HTR-8/SVneo (cell line): ENCODE results near the gene CHIA.
"Not testable (repeated sequence)": the region's sequence is repeated elsewhere in the genome, so short reads cannot be mapped to it uniquely, and the experiment has no call there.

ENCODE experiments used
- DNase-seq: peaks from one replicate; pipeline ENCODE4 v3.0.0; 2011; ENCODE audit warnings: low spot score, mixed read lengths; ENCODE audit not compliant: insufficient read length
- FAIRE-seq: peaks from 2 replicates; lab custom pipeline; 2011; peaks lifted over from hg19 to GRCh38; lab: Jason Lieb, UNC

Gene CHIA

DNA sequence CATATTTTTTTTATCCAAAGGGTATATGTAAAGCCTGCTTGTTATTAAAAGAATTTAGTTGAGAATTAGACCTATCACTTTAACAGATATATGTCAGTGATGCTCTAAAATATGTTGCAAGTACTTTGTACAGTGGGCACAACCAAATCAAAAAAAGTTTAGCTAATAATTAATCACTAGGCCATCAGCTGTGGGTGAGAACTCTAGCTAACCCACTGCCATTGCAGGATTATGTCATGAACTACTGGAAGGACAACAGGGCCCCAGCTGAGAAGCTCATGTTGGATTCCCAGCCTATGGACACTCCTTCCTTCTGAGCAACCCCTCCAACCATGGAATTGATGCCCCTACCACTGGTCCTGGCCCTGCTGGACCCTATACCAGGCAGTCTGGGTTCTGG, 6.8 kb upstream of the CHIA start:
- no peak for DNase-seq
- no peak for FAIRE-seq

DNA sequence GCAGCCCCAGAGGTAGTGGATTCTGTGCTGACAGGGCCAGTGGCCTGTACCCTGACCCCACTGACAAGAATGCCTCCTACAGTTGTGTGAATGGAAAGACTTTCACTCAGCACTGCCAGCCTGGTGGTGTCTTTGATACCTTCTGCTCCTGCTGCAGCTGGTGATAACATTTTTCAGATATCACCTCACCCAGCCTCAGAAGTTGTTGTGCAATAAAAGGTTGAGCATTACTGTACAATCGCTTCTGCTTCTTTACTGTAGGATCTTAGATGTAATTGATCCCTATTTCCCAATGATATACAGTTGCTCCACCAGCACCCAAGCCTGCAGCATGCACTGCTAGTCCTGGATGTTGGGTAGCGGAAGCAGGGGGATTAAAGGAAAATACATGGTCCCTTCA, 4.8 kb upstream of the CHIA start:
- DNase-seq, result no peak
- FAIRE-seq, result no peak

DNA sequence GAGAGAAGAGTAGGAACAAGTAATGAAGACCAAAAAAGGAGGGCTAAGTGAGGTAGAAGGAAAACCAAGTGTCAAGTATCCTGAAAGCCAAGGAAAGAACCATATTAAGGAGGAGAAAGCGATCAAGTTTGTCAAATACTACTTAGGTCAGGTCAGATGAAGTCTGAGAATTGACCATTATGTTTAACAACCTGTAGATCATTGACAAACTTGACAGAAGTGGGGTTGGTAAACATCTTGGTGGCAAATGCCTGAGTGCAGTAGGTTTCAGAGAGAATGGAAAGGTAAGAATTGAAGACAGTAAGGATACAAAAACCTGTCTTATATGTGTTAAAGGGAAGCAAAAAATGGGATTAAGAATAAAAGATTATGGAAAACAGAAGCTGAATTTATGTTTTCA, 3.7 kb upstream of the CHIA start:
- FAIRE-seq (no peak), DNase-seq (no peak)

- FAIRE-seq, result no peak
These were observed 1.3 kb upstream of the CHIA start for GRCh38 chr1:111289371-111289770.

GRCh38 chr1:111290104-111290503, 547 bp upstream of the CHIA start:
- FAIRE-seq (no peak), DNase-seq (no peak)

More at GRCh38 chr1:111289371-111289770, 1.3 kb upstream of the CHIA start:
- no peak for DNase-seq

DNA sequence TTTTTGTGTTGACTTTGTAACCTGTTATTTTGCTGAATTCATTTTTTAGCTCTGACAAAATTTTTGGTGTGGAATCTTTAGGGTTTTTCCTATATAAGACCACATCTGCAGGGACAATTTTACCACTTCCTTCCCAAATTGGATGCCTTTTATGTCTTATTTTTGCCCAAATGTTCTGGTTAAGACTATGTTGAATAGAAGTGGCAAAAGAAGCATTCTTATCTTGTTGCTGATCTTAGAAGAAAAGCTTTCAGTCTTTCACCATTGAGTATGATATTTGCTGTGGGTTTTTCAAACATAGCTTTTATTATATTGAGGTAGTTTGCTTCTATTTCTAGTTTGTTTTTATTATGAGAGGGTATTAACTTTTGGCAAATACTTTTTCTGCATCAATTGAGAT, 3.7 kb downstream of the CHIA start:
- FAIRE-seq, result no peak
- DNase-seq, result no peak

GRCh38 chr1:111302374-111302773, 11.7 kb downstream of the CHIA start:
- FAIRE-seq (no peak), DNase-seq (no peak)

GRCh38 chr1:111309690-111310089, 19.0 kb downstream of the CHIA start:
- DNase-seq (no peak), FAIRE-seq (no peak)

GRCh38 chr1:111318523-111318922, 27.9 kb downstream of the CHIA start:
- DNase-seq (no peak), FAIRE-seq (no peak)

DNA sequence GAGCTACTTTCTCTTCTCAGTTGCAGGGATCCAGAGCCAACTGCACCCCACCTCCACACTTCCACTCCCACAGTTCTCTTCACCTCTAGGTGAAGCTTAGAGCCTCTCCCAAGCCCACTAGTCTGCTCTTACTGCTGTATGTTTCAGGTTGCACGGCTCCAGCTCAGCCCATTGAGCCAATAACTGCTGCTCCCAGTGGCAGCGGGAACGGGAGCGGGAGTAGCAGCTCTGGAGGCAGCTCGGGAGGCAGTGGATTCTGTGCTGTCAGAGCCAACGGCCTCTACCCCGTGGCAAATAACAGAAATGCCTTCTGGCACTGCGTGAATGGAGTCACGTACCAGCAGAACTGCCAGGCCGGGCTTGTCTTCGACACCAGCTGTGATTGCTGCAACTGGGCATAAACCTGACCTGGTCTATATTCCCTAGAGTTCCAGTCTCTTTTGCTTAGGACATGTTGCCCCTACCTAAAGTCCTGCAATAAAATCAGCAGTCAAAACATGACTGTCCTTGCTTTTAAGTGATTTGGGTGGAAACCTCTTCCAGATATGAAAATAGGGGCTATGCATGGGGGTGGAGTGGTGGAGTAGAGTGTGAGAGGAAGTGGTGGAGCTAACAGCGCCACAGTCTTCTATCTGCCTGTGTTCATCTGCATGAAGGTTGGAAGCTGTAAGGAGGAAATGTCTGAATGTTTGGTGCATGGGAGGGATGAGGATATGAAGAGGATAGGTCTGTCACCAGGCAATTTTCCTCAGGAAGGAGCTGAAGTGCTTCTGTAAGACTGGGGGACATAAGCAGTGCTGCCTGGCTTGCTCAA, 29.6 kb downstream of the CHIA start:
- FAIRE-seq, result no peak
- DNase-seq, result no peak

DNA sequence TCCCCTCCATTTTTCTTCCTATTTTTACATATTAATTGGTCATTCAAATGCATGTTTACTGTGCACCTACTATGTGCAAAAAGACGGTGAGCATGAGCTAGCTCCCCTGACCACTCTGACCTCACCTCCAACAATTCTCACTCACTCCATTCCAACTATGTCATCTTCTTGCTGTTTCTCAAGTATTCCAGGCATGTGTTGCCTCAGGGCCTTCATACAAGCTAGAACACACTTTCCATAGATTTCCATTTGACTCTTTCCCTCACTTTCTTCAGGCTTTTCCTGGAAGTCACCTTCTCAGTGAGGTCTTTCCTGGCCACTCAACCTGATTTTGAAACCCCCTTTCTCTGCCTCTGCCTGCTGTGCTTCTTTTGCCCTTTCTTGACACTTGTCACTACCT, 32.6 kb downstream of the CHIA start:
- DNase-seq (no peak), FAIRE-seq (no peak)

DNA sequence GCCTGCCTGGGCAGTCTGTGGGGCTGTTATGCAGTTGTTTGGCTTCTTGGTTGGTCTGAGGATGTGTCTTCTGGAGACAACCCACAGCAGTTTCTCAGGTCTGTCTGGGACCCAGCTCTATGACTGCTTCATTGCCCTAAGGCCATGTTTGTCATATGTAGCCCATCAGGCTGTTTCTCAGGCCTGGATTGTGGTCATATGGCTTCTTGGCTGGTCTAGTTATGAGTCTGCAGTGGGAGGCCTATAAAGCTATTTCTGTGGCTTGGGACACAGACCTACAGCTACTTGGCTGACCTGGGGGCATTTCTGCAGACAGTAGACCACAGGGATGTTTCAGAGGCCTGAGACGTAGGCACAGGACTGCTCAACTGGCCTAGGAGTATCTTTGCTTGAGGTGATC, 41.5 kb downstream of the CHIA start:
- no peak for DNase-seq
- no peak for FAIRE-seq

DNA sequence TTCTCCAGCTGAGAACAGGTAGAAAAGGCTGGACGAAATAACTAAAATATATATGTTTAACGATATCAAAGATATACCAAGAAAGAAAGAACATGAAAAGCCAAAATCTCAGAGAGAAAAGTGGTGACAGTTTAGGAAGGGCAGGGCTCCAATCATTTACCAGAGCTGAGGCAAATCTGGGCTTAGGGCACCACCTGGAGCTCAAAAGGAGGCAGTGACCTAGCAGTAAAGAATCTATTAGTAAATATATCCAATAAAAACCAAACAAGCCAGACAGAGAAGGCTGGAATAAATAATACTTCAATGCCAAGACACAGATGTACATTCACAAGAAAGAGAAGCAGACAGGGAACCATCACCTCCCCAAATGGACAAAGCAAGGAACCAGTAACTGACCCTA, 43.5 kb downstream of the CHIA start:
- DNase-seq, result no peak
- no peak for FAIRE-seq

DNA sequence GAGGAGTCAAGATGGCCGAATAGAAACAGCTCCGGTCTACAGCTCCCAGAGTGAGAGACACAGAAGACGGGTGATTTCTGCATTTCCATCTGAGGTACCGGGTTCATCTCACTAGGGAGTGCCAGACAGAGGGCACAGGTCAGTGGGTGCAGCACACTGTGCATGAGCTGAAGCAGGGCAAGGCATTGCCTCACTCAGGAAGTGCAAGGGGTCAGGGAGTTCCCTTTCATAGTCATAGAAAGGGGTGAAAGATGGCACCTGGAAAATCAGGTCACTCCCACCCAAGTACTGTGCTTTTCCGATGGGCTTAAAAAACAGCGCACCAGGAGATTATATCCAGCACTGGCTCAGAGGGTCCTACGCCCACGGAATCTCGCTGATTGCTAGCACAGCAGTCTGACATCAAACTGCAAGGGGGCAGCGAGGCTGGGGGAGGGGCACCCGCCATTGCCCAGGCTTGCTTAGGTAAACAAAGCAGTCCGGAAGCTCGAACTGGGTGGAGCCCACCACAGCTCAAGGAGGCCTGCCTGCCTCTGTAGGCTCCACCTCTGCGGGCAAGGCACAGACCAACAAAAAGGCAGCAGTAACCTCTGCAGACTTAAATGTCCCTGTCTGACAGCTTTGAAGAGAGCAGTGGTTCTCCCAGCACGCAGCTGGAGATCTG, 44.7 kb downstream of the CHIA start:
- not testable (repeated sequence) for FAIRE-seq, DNase-seq

DNA sequence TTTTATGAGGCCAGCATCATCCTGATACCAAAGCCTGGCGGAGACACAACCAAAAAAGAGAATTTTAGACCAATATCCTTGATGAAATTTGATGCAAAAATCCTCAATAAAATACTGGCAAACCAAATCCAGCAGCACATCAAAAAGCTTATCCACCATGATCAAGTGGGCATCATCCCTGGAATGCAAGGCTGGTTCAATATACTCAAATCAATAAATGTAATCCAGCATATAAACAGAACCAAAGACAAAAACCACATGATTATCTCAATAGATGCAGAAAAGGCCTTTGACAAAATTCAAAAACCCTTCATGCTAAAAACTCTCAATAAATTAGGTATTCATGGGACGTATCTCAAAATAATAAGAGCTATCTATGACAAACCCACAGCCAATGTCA, 48.2 kb downstream of the CHIA start:
- FAIRE-seq, DNase-seq: not testable (repeated sequence)

DNA sequence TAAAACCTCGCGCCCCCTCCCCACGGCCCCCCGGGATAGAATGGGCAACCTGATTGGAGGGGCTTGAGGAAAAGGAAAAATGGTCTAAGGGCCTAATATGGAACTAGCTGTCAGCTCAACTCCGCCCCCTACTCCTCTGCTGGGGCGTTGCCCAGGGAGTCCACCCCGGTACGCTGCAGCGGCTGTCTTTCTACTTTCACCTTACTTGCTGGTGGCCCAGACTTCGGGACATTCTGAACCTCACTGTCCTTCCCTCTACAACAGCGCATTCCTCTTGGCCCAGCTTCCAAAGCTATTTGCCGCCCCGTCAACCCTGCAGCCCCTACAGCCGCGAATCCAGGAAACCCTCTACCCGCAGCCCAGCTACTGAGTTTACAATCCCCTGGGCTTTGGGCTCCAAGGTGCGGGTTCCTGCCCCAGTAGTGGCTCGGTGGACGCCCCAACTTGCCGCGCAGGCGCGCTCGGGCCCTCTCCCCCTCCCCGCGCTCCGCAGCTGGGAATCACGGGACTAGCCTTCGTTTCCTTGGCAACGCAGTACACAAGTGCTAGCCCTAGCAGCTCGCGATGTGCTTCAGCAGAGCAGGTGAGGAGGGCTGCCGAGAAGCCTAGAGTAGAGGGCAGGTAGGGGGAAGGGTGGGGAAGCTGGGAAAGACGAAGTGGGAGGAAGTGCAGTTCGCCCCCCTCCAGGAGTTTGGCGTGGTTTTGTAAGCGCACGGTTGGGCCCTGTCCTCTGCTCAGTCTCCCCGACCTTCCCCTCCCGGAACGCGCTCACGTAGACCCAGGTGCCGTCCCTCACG, 55.6 kb downstream of the CHIA start:
- FAIRE-seq, result no peak

DNA sequence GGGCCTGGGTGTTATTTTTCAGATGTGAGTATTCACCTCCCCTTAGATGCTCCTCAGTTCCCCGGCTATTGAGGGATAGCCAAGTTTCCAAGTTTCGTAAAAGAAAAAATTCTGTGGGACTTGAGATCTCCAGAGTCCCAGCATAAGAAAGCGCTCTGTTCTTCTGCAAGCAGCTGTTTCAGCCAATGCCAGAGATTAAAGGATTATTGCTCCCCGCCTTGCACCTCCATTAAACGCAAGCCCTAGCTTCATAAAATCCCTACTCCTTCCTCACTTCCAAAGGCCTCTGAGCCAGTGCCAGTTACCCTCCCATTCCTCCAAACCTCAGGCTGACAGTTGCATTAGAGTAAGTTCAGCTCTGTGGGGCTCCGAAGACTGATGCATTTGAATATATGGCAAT, 56.4 kb downstream of the CHIA start:
- no peak for DNase-seq
- no peak for FAIRE-seq

More for the DNA sequence above, 55.6 kb downstream of the CHIA start:
- peak; percentile 21 for DNase-seq

GRCh38 chr1:111351700-111352099, 61.0 kb downstream of the CHIA start:
- FAIRE-seq, result no peak
- DNase-seq, result no peak

DNA sequence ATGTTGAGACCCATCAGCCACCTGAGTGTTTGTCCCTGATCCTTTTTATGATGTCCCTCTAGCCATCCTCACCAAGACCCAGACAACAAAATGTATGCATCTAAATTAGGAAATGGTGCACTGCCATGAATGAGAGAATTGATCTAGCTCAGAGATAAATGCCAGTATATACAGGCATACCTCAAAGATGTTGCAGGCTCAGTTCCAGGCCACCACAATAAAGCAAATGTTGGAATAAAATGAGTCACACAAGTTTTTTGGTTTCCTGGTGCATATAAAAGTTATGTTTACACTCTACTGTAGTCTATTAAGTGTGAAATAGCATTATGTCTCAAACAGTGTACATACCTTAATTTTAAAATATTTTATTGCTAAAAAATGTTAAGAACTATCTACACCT, 63.9 kb downstream of the CHIA start:
- DNase-seq, result no peak
- FAIRE-seq, result no peak

DNA sequence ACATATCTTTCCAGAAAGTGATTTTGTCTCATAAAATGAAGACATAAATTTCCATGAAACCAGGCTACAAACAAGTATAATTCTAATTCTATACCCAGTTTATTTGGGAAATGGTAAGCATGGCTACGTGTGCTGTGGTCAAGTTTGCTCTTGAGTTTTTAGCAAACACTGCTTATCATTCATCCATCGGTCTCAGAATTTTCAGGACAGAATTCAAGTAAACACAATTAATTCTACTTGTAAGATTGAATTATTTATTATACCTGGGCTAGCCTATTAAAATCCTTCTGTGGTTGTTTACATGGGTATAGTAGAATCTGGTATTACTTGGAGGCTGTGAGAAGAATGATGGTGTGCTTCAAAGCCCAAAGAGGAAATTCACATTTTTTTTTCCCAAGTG, 68.3 kb downstream of the CHIA start:
- DNase-seq, result no peak
- FAIRE-seq, result no peak

DNA sequence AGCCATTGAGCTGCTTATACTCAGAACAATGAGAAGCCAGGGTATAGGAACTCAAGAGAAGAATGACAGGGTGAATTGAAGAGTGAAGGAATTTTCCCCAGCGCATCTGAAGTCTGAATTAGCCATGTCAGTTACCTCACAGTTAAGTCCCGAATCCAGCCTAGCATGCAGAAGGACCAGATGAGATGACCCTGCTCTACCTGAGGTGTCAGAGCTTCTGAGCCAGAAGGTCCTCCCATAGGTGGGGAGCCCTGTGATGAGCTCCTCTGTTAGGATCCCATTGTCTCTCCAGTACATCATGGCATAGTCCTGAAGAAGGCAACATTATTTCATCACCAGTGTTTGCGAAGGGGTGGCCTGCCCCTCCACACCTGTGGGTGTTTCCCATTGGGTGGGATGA, 68.7 kb downstream of the CHIA start:
- no peak for FAIRE-seq
- no peak for DNase-seq
